ENCODE measurements around the gene VGLL2.
A peak's percentile ranks its signal among the peaks of the same experiment; 100 is the strongest.
"Not testable (repeated sequence)": the region's sequence is repeated elsewhere in the genome, so short reads cannot be mapped to it uniquely, and the experiment has no call there.

Gene VGLL2

GRCh38 chr6:117265410-117266256 is at the start of gene VGLL2:
Gene VGLL2, plus strand, starts transcription at chr6:117265558. Its CDS starts 206 bp downstream, at chr6:117265764.
- DNase-seq, result peak; percentile 86

GRCh38 chr6:117222861-117223260 is 42.5 kb upstream of the VGLL2 start:
- DNase-seq, result no peak

- no peak for DNase-seq
These were observed 38.6 kb upstream of the VGLL2 start for GRCh38 chr6:117226778-117227177.

- DNase-seq, result no peak
These were observed 38.0 kb upstream of the VGLL2 start for GRCh38 chr6:117227245-117227962.

GRCh38 chr6:117228202-117228601 is 37.2 kb upstream of the VGLL2 start:
- DNase-seq, result no peak

GRCh38 chr6:117229870-117230269 is 35.5 kb upstream of the VGLL2 start:
- no peak for DNase-seq

GRCh38 chr6:117231466-117231865 is 33.9 kb upstream of the VGLL2 start:
- no peak for DNase-seq

GRCh38 chr6:117232196-117232595 is 33.2 kb upstream of the VGLL2 start:
- no peak for DNase-seq

GRCh38 chr6:117233145-117233544 is 32.2 kb upstream of the VGLL2 start:
- DNase-seq, result no peak

- no peak for DNase-seq
These were observed 27.8 kb upstream of the VGLL2 start for GRCh38 chr6:117237561-117237960.

GRCh38 chr6:117244571-117244970 is 20.8 kb upstream of the VGLL2 start:
- DNase-seq, result not testable (repeated sequence)

GRCh38 chr6:117244979-117245378 is 20.4 kb upstream of the VGLL2 start:
- DNase-seq, result peak; percentile 62

- DNase-seq, result no peak
These were observed 11.6 kb upstream of the VGLL2 start for GRCh38 chr6:117253785-117254184.

GRCh38 chr6:117262799-117263198 is 2.6 kb upstream of the VGLL2 start:
- DNase-seq, result no peak

- DNase-seq, result no peak
These were observed 1.9 kb upstream of the VGLL2 start for GRCh38 chr6:117263353-117263927.

- DNase-seq, result no peak
These were observed 1.0 kb upstream of the VGLL2 start for GRCh38 chr6:117264369-117264691.

- DNase-seq, result no peak
These were observed 507 bp upstream of the VGLL2 start for GRCh38 chr6:117264692-117265409.

- DNase-seq, result no peak
These were observed 1.1 kb downstream of the VGLL2 start for GRCh38 chr6:117266257-117267053.

- DNase-seq, result no peak
These were observed 1.6 kb downstream of the VGLL2 start for GRCh38 chr6:117267054-117267347.

GRCh38 chr6:117267766-117268534 is 2.6 kb downstream of the VGLL2 start:
- DNase-seq, result peak; percentile 73

- DNase-seq, result no peak
These were observed 3.6 kb downstream of the VGLL2 start for GRCh38 chr6:117268924-117269323.

- no peak for DNase-seq
These were observed 4.3 kb downstream of the VGLL2 start for GRCh38 chr6:117269638-117270054.

Data from islet precursor cell (in vitro differentiated cells).